ENCODE results near the gene POSTN.

POSTN gene

GRCh38 chr13:37615276-37615675 lies 16.7 kb upstream of the POSTN start:
- no peak for DNase-seq (ENCODE audit: low read depth in 2 of 2)
- TF ChIP-seq CTCF (IDR thresholded peaks at IDR 0.05; ENCODE audit: low read depth, low read length): no peak
- H3K4me3 ChIP-seq (replicated peaks in 1 of 2; ENCODE audit: low read depth in 2 of 2, low read length in 2 of 2): no peak overlapping the region

- no peak for TF ChIP-seq CTCF (IDR thresholded peaks at IDR 0.05; ENCODE audit: low read depth, low read length)
- DNase-seq (ENCODE audit: low read depth in 2 of 2): no peak
- no peak overlapping the region for H3K4me3 ChIP-seq (replicated peaks in 1 of 2; ENCODE audit: low read depth in 2 of 2, low read length in 2 of 2)
Measured at GRCh38 chr13:37613638-37614037, 15.1 kb upstream of the POSTN start.

GRCh38 chr13:37613236-37613635 lies 14.7 kb upstream of the POSTN start:
- H3K4me3 ChIP-seq (replicated peaks in 1 of 2; ENCODE audit: low read depth in 2 of 2, low read length in 2 of 2): no peak overlapping the region
- no peak for TF ChIP-seq CTCF (IDR thresholded peaks at IDR 0.05; ENCODE audit: low read depth, low read length)
- no peak for DNase-seq (ENCODE audit: low read depth in 2 of 2)

- TF ChIP-seq CTCF (IDR thresholded peaks at IDR 0.05; ENCODE audit: low read depth, low read length): peak; percentile 47
- peak in 1 of 2 donors; percentile 40 for DNase-seq (ENCODE audit: low read depth in 2 of 2)
Measured at GRCh38 chr13:37608750-37609339, 10.3 kb upstream of the POSTN start.

GRCh38 chr13:37602733-37603381 lies 4.3 kb upstream of the POSTN start:
- H3K4me3 ChIP-seq (replicated peaks in 1 of 2; ENCODE audit: low read depth in 2 of 2, low read length in 2 of 2): no peak overlapping the region
- peak; percentile 59 for TF ChIP-seq CTCF (IDR thresholded peaks at IDR 0.05; ENCODE audit: low read depth, low read length)
- DNase-seq (ENCODE audit: low read depth in 2 of 2): peak; percentile 59 to 63

More at GRCh38 chr13:37608750-37609339, 10.3 kb upstream of the POSTN start:
- no peak overlapping the region for H3K4me3 ChIP-seq (replicated peaks in 1 of 2; ENCODE audit: low read depth in 2 of 2, low read length in 2 of 2)

- DNase-seq (ENCODE audit: low read depth in 2 of 2): no peak
- no peak for TF ChIP-seq CTCF (IDR thresholded peaks at IDR 0.05; ENCODE audit: low read depth, low read length)
Measured at GRCh38 chr13:37601648-37602440, 3.3 kb upstream of the POSTN start.

More at GRCh38 chr13:37601648-37602440, 3.3 kb upstream of the POSTN start:
- no peak overlapping the region for H3K4me3 ChIP-seq (replicated peaks in 1 of 2; ENCODE audit: low read depth in 2 of 2, low read length in 2 of 2)
